ENCODE data around the gene SMIM33. TPM values are rescaled to one million over a fixed set of nuclear protein-coding genes. Genes with fewer than 3 reads are reported as not detected.

The SMIM33 gene
- total RNA-seq, 1 experiment from 2014 or later = not detected

- Histone ChIP-seq H3K23me2 (ENCODE audit: insufficient read length, low read depth, low read length, poor library complexity, severe bottlenecking) (no peaks in the 10 kb centered on the region), H3K27me3 (ENCODE audit: insufficient read depth, low read length) (no peaks in the 10 kb centered on the region), H4K8ac (replicated peaks; ENCODE audit: insufficient read length, low read depth, low read length) (no peak overlapping the region), H2AK5ac (ENCODE audit: insufficient read length, low read length) (no peak overlapping the region), H3K14ac (ENCODE audit: insufficient read depth, low read length) (no peak overlapping the region), H2BK5ac (ENCODE audit: insufficient read length, low read length) (no peak overlapping the region), H4K5ac (ENCODE audit: insufficient read length, low read depth, low read length) (no peak overlapping the region), H3K79me2 (ENCODE audit: insufficient read depth, low read length) (no peaks in the 10 kb centered on the region), H2BK20ac (ENCODE audit: low read depth, low read length, poor library complexity, severe bottlenecking) (no peak overlapping the region), H2AFZ (ENCODE audit: low read length) (no peak overlapping the region), H2BK120ac (ENCODE audit: low read depth, low read length, poor library complexity, severe bottlenecking) (no peak overlapping the region), H3K9me3 (ENCODE audit: control insufficient read depth, low read depth, low read length) (no peaks in the 10 kb centered on the region), H4K91ac (ENCODE audit: insufficient read length, low read depth, low read length) (no peak overlapping the region), H4K20me1 (ENCODE audit: control insufficient read depth, insufficient read depth, insufficient read length) (no peaks in the 10 kb centered on the region), H3K4me2 (ENCODE audit: insufficient read depth, insufficient read length, low read length) (no peak overlapping the region), H3K4me1 (ENCODE audit: insufficient read depth, low read length) (no peaks in the 10 kb centered on the region), H3K23ac (ENCODE audit: insufficient read length, low read depth, low read length) (no peak overlapping the region), H3K4ac (ENCODE audit: low read depth, low read length) (no peak overlapping the region), H3K18ac (ENCODE audit: insufficient read length, low read depth, low read length) (no peak overlapping the region), H3K79me1 (ENCODE audit: insufficient read depth, low read depth, low read length, poor library complexity, severe bottlenecking) (no peaks in the 10 kb centered on the region), H3K56ac (ENCODE audit: insufficient read length, low read depth, low read length) (no peak overlapping the region), H2BK12ac (ENCODE audit: insufficient read length, low read depth, low read length) (no peak overlapping the region), H3K9ac (ENCODE audit: extremely low read depth, insufficient read length, low read length) (no peak overlapping the region), H3K27ac (ENCODE audit: insufficient read length, low read depth, low read length) (no peak overlapping the region), H3T11ph (ENCODE audit: low read length) (no peak overlapping the region), H2BK15ac (ENCODE audit: low read depth, low read length) (no peak overlapping the region)
- Mint-ChIP-seq H3K4me1 (no peaks in the 10 kb centered on the region), H3K27ac (no peak overlapping the region), H3K9me3 (no peaks in the 10 kb centered on the region), H3K4me3 (no peak overlapping the region), H3K36me3 (ENCODE audit: insufficient read depth in 1 of 3, low read depth in 3 of 3) (no peaks in the 10 kb centered on the region), H3K27me3 (ENCODE audit: low read depth) (no peaks in the 10 kb centered on the region; the same call in 1 of the 2 replicates)
- TF ChIP-seq CTCF (conservative IDR thresholded peaks at IDR 0.05) = no peak
- DNase-seq = no peak
- 100% methylated on average over 3 of the region's 3 CpGs for WGBS (ENCODE audit: extremely low coverage, insufficient read length, low lambda C conversion rate)
Observed at GRCh38 chr5:139451878-139452660, 18.7 kb upstream of the SMIM33 start.
